H54 (cell line): ENCODE results near the gene MAP1LC3B2.

Source experiments
- DNase-seq: peaks from one replicate; pipeline ENCODE4 v3.0.0; 2011; ENCODE audit warnings: low spot score, mixed read lengths; ENCODE audit not compliant: insufficient read length
- FAIRE-seq: peaks from 3 replicates; lab custom pipeline; 2011; peaks lifted over from hg19 to GRCh38; lab: Jason Lieb, UNC
- POLR2A ChIP-seq: IDR thresholded peaks from 2 replicates; pipeline ENCODE4 v1.6.1; 2011; ENCODE audit warnings: low read depth, mild to moderate bottlenecking, low read length

Gene MAP1LC3B2

DNA sequence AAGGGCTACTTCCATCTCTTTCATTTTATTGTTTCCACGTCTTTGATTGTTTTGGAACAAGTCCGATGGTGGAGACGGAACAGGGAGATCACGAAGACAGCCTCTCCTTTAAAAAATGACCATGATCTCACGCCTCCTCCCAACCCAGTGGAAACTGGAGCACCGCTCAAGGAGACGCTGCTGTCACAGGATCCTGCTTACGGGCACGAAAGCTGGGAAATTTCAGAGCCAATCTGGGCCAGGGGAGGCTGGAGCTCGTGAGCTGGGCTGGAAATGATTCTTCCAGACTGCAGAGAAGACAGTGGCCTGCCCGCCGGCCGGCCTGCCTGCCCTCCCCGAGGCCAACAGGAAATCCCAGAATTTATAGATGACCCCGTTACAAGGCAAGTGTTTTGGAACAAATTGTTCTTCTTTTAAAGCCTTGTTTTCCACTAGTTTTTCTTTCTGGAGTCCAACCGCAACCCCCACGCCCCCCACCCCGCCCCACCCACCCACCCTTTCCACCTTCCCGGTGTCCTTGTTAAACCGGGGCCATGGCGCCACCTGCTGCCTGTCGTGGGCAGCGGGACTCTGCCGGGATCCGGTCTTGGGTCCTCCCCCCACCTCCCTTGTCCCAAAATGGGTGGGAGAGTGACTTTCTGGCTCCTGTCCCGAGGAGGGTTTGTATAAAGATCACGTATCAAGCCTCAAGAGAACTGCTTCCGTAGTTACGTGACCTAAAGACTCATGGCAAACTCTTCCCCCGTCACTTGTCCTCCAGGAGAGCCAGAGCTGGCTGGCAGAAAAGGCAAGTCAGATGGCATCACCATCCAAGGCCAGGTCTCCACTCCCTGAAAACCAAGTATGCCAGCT lies 40.3 kb downstream of the MAP1LC3B2 start:
- peak; percentile 59 for DNase-seq
- no peak for TF ChIP-seq POLR2A
- FAIRE-seq: no peak

- FAIRE-seq: no peak
- peak; percentile 55 for DNase-seq
- no peak for TF ChIP-seq POLR2A
Observed at GRCh38 chr12:116600959-116601918, 42.1 kb downstream of the MAP1LC3B2 start.

GRCh38 chr12:116601933-116602810 lies 43.0 kb downstream of the MAP1LC3B2 start:
- TF ChIP-seq POLR2A: no peak
- no peak for FAIRE-seq
- no peak for DNase-seq

- no peak for FAIRE-seq
- no peak for TF ChIP-seq POLR2A
- no peak for DNase-seq
Observed at GRCh38 chr12:116603546-116604177, 44.5 kb downstream of the MAP1LC3B2 start.

DNA sequence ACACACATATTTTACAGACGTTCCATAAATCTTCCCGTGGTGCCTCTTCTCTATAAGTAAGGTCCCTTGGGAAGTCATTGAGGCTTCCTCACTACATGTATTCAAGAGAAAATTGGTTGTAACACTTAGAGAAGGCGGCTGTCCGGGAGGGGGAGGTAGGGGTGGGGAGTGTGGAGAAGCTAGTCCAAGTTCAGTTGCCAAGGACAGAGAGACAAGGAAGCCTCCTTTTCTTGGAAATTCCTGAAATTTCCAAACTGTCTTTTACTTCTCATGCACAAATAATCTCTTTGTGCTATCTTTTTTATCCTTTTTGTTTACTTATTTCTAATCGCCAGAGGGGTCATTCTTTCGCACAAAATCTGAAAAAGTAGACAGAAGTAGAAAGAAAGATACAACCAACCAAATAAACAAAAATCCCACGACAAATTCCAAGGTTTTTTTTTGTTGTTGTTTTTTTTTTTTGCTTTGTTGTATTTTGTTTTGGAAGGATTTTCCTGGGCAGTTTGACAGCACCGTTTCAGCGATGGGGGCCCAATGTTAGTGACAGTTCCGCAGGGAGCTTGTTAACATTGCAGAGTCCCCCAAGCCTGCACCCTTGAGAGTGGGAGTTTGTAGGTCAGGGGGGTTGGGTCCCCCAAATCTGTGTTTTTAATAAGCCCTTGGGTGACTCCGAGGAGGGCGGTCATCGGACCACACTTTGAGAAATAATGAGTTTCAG lies 45.2 kb downstream of the MAP1LC3B2 start:
- no peak for DNase-seq
- no peak for FAIRE-seq

GRCh38 chr12:116604951-116605641 lies 45.9 kb downstream of the MAP1LC3B2 start:
- FAIRE-seq: no peak
- no peak for DNase-seq
- no peak for TF ChIP-seq POLR2A

More for the DNA sequence above, 45.2 kb downstream of the MAP1LC3B2 start:
- no peak for TF ChIP-seq POLR2A

DNA sequence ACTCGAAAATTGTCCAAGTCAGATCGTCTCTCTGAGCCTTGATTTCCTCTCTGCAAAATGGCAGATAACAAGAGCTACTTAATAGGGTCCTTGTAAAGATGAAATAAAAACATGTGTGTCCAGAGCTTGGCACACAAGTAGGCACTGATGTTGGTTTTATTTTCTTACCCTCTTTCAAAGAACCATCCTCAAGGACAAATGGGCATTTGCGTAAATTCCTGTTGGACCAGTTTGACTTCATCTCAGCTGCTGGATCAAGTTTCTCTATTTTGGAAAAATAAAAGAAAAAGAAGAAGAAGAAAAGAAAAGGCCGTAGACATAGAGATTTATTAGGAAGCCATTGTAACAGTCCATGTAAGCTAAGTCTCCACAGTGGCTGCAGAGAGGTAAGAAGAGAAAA lies 47.2 kb downstream of the MAP1LC3B2 start:
- TF ChIP-seq POLR2A: no peak
- DNase-seq (no peak), FAIRE-seq (no peak)

DNA sequence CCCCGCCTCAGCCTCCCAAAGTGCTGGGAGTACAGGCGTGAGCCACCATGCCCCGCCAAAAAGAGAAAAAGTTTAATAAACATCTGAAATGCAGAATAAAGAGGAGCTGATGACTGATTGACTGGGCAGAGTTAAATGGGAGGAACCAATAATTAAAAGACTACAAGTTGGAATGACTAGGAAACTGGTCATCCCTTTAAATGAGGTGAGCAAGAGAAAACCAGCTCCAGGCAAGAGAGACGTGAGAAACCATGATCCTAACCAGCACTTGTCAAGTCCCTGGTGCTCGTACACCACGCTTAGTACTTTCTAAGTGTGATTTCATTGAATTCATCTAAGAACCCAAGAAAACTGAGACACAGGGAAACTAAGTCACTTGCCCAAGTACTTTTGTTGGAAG lies 47.9 kb downstream of the MAP1LC3B2 start:
- no peak for FAIRE-seq
- DNase-seq: no peak
- no peak for TF ChIP-seq POLR2A

DNA sequence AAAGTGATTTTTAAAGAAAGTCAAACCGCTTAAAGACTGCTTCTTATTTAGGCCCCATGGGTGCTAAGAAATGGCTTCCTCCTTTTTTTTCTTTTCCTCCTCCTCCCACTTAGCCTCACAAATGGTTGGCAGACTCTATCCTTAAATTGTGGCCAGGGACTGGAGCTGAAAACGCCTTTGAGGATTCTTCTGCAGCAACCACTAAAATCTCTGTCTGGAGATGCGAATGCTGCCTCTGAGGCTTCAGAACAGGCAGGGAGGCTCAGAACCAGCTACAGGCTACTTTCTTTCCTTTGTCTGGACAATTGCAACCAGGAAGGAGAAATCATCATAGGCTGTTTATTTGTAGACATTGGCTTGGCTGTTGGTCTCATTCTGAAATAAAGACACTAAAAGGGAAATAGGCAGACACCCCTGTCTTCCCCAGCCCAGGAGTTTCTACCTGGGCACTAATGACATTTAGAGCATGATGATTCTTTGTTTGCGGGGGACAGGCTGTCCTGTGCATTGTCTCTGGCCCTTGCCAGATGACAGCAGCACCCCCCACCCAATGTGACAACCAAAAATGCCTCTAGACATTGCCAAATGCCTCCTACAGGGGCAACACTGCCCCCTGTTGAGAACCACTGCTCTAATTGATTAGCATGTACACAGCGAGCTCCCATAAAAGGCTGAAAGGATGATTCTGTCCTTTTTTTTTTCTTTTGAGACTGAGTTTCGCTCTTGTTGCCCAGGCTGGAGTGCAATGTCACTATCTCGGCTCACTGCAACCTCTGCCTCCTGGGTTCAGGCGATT lies 50.3 kb downstream of the MAP1LC3B2 start:
- DNase-seq (no peak), FAIRE-seq (no peak)

GRCh38 chr12:116610971-116611541 lies 51.9 kb downstream of the MAP1LC3B2 start:
- no peak for DNase-seq
- no peak for TF ChIP-seq POLR2A
- no peak for FAIRE-seq

More for the DNA sequence above, 50.3 kb downstream of the MAP1LC3B2 start:
- no peak for TF ChIP-seq POLR2A

GRCh38 chr12:116612436-116612835 lies 53.3 kb downstream of the MAP1LC3B2 start:
- TF ChIP-seq POLR2A: no peak
- DNase-seq (no peak), FAIRE-seq (no peak)
